HG02840 (cell line): ENCODE results near the gene GABRR3.

ENCODE experiments used
- ATAC-seq: cut with Tn5 transposase; IDR thresholded peaks from one replicate; pipeline ENCODE4 v1.9.1; 2021; ENCODE audit warnings: mild to moderate bottlenecking, moderate library complexity, moderate number of reproducible peaks; ENCODE audit not compliant: unreplicated experiment, low FRiP score

The GABRR3 gene

GRCh38 chr3:97959872-97960271 is 75.2 kb downstream of the GABRR3 start:
- no peak for ATAC-seq

- ATAC-seq, result no peak
These were observed 76.3 kb downstream of the GABRR3 start for GRCh38 chr3:97958796-97959195.

DNA sequence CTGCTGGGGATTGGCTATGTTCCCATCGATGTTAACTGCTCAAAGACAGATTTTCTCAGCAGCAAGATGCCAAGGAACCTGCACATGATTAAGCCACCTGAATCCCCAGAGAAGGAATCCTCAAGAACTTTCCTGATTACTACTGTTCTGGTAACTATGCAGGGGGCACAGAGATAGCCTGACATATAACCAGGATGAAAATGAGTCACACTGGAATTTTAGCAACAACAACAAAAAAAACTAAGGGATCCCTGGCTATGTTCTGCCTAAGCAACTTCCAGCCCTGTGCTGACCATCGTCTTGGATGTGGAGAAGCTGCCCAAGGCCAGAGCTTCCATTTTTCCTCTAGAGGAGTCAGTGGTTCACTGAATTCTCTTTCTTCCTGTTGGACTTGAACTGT is 76.7 kb downstream of the GABRR3 start:
- no peak for ATAC-seq

DNA sequence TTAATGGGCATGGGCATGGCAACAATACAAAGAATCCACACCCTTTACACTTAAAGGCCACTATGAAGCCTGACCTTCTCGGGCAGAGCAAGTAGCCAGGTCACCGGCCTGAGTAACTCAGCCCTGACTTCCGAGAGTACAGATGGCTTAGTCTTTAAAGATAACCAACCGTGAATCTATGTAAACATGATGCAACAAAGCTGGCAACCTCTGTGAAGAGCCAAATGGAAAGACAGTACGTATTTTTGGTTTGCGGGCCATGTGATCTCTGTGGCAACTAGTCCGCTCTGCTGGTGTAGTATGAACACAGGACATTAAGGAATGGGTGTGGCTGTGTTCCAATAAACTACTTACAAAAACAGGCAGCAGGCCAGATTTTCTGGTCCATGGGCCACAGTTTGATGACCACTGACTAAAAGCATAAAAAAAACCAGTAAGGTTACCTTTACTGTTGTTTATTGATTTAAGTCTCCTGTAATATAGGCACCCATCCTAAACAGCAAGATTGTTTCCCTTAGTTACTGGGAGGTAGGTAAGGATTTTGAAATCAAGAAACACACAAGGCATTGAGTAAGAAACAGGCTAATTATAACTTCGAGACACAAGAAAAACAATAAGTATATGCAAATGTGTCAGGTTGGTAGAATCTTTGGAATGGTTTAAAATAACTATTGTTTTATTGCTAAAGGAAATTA is 77.4 kb downstream of the GABRR3 start:
- no peak for ATAC-seq

GRCh38 chr3:97956051-97956450 is 79.1 kb downstream of the GABRR3 start:
- no peak for ATAC-seq

DNA sequence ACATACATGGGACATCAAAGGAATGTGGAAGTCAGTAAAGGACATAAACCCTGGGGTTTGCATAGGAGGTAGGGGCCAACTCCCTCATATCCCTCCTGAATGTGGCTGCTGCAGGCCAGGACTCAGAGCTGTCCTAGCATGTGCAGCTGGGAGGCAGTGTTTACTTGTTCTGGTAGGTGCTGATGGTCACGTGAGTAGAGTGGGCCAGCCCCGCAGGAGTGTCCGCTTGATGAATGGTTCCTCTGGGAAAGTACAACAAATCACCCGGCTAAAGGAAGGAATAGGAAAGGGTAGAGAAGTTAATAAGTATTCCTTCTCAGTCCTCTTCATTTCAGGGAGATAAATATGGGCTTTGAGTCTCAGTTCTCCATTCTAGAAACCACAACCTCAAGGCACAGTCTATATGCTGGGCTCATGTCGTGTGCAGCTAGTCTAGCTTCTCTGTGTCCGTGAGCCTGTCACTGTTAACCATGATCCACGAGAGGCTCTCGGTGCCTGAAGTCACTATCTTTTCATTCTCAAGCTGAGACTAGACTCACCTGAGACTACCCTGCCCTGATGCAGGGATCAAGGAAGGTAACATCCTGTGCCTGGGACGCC is 80.8 kb downstream of the GABRR3 start:
- ATAC-seq, result no peak

- ATAC-seq, result no peak
These were observed 82.2 kb downstream of the GABRR3 start for GRCh38 chr3:97952872-97953271.

DNA sequence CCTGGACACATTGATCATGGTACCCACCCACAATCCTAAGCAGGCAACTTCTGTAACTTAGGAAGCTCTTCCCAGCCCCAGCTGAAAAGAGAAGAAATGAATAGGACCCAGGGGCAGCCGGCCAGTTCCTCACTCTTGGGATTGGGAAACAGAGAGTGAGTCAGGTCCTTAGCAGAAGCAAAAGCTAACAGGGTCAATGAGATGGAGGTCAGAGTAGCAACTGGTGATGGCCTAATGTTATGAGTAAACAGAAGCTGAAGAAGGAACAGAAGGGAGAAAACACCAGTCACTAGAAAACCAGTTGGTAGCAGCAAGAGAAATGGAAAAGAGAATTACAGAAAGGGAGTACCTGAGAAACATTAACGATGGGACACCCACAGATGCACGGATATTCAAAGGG is 82.8 kb downstream of the GABRR3 start:
- ATAC-seq, result no peak

DNA sequence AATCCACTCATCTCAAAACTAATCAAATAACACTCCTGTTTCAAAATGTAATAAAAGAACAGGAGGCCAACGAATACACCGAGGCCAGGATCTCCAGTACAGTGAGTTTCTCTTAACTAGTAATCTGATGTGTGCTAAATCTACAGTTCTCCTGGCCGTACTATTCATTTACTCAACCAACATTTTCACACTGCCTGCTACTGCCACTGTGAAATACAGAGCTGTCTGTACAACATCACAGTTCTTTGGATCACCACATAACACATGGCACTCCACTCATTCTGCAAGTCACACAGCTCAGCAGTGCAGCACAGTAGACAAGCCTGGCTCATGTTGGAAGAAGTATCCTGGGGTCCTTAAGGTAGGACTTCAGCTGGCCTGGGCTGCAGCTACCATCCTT is 84.8 kb downstream of the GABRR3 start:
- no peak for ATAC-seq

- ATAC-seq, result no peak
These were observed 85.4 kb downstream of the GABRR3 start for GRCh38 chr3:97949743-97950142.

DNA sequence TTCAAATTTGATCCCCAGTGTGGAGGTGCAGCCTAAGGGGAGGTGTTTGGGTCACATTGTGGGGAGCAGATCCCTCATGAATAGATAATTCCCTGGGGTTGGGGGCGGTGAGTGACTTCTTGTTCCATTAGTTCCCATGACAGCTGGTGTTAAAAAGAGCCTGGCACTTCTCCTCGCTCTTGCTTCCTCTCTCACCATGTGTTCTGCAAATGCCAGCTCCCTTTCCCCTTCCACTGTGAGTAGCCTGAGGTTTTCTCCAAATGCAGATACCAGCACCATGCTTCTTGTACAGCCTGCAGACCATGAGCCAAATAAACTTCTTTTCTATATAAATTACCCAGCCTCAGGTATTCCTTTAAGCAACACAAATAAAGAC is 86.0 kb downstream of the GABRR3 start:
- no peak for ATAC-seq

DNA sequence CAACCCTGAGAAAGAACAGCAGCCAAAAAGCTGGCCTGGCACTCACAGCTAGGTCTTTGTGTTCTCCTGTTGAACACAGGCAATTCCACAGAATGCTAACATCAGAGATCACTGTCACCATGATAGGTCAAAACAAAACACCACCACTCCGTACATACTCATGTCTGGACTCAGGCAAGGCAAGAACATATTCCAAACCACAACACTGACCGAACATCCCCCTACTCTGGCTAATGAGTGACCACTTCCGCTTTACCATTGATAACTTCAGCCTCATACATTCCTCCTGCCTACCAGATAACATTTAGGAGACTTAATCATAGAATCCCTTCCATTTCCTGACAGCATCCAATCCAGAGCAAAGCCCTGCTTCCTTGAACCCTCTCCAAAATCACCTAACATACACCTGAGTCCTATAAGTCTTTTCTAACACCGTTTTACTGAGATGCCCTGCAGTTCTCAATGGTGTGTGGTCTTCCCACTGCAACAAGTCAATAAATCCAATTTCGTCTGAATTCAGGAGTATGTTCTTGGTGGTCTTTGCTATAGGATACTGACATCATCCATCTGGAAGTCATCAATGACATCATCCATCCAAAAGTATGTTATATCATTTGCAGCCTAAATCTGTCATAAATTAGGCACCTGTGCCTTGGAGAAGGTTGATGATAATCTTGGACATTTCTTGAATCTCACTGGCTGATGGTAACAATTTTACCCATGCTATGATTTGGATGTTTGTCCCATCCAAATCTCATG is 86.6 kb downstream of the GABRR3 start:
- no peak for ATAC-seq

- no peak for ATAC-seq
These were observed 92.1 kb downstream of the GABRR3 start for GRCh38 chr3:97942801-97943546.

DNA sequence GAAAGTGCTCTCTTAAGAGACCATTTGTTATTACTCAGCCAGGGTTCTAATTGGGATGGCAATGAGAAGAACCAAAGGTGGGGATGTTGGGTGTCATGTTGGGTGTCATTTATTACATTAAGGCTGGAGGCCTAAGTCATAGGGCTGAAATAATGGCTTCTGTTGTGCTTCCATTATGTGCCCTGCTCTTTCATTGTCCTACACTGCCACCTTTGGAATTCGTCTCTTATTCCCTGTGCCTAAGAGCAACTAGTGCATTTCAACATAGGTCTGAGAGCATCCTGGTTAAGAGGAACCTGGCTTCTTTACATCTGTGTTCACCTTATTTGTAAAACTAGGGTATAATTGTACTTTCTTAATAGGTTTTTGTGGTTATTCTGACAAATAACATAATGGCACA is 95.1 kb downstream of the GABRR3 start:
- ATAC-seq, result no peak

DNA sequence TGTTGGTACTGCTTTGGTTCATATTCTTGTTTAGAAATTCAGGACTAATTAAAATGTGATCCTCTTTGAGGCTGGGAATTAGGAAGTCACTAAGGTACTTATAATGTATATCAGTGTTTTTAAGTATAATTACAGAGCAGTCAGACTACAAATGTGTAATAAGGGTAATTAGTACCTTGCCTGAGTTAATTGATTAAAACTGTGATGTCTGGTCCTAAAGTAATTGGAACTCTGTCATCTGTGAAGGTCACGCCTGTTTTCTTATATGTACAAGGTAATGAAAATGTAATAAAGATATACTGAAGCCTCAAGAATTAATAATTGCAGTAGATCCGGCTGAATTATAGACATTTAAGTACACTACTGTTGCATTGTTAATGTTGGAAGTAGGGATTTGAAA is 95.7 kb downstream of the GABRR3 start:
- ATAC-seq, result no peak

GRCh38 chr3:97938444-97938843 is 96.7 kb downstream of the GABRR3 start:
- no peak for ATAC-seq

DNA sequence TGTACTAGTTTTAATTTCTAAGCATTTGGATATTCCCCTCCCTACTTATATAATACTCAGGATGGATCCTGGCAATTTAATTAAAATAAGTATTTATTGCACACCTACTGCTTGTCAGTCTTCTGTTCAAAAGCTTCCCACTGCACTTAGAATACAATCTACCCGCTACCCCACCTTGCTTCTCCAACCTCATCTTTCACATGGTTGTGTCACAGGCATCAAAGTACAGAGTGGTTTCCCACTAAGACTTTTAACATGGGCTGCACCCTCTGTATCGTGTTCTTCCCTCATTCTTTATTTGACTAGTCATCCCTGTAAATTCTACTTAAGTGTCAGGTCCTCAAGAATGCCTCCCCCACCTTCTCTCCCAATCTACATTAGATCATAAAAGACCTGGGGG is 97.9 kb downstream of the GABRR3 start:
- no peak for ATAC-seq

- no peak for ATAC-seq
These were observed 99.3 kb downstream of the GABRR3 start for GRCh38 chr3:97935842-97936241.
